Large intestine (tissue), 3 donors: ENCODE results near the gene DAB2IP. TPM values are rescaled to one million over a fixed set of nuclear protein-coding genes. Genes with fewer than 3 reads are reported as not detected.

ENCODE experiments used
- DNase-seq, 2 donors: peaks; one replicate each; pipeline versions ENCODE4 v3.0.0 to v3.0.0-alpha.2; 2013
- H3K27ac ChIP-seq: one replicate; pipeline ENCODE4 v1.5.1; 2013; ENCODE audit warnings: low read length
- H3K27me3 ChIP-seq: 2 replicates; pipeline ENCODE4 v1.6.1; 2013; ENCODE audit warnings: low read length; ENCODE audit not compliant: control insufficient read depth, insufficient read depth
- H3K36me3 ChIP-seq: 2 replicates; pipeline ENCODE4 v1.6.1; 2013; ENCODE audit warnings: low read length; ENCODE audit not compliant: control insufficient read depth, insufficient read depth
- H3K4me1 ChIP-seq: one replicate; pipeline ENCODE4 v1.6.1; 2013; ENCODE audit warnings: low read length; ENCODE audit not compliant: control insufficient read depth, insufficient read depth
- H3K4me3 ChIP-seq: one replicate; pipeline ENCODE4 v1.5.1; 2013; ENCODE audit warnings: low read length
- H3K9me3 ChIP-seq: one replicate; pipeline ENCODE4 v1.6.1; 2013; ENCODE audit warnings: mild to moderate bottlenecking, low read depth, low read length, moderate library complexity; ENCODE audit not compliant: control insufficient read depth
- WGBS: methylation state at CpG from one replicate; pipeline ENCODE4 v1.1.5; 2013; ENCODE audit warnings: low lambda C conversion rate; ENCODE audit not compliant: insufficient coverage; 5-methylcytosine and 5-hydroxymethylcytosine counted together
- polyA plus RNA-seq: library from polyadenylated mRNA; unstranded; fragments of 120-200 nt; gene quantifications from one replicate; pipeline ENCODE4 v1.2.1, GENCODE V29; 2013

Gene DAB2IP
- polyA plus RNA-seq, 1 donor: 33.0 TPM

GRCh38 chr9:121818841-121819427, 167.5 kb downstream of the DAB2IP start:
- H3K36me3 ChIP-seq: no peaks in the 10 kb centered on the region
- H3K4me3 ChIP-seq: no peak overlapping the region
- WGBS: no CpG with 5 or more reads among the region's 12 CpGs
- H3K4me1 ChIP-seq: peaks cover 8% of the 10 kb centered on the region
- no peak overlapping the region for H3K27ac ChIP-seq
- no peak for DNase-seq
- peaks cover 4% of the 10 kb centered on the region for H3K9me3 ChIP-seq
- H3K27me3 ChIP-seq: no peaks in the 10 kb centered on the region

DNA sequence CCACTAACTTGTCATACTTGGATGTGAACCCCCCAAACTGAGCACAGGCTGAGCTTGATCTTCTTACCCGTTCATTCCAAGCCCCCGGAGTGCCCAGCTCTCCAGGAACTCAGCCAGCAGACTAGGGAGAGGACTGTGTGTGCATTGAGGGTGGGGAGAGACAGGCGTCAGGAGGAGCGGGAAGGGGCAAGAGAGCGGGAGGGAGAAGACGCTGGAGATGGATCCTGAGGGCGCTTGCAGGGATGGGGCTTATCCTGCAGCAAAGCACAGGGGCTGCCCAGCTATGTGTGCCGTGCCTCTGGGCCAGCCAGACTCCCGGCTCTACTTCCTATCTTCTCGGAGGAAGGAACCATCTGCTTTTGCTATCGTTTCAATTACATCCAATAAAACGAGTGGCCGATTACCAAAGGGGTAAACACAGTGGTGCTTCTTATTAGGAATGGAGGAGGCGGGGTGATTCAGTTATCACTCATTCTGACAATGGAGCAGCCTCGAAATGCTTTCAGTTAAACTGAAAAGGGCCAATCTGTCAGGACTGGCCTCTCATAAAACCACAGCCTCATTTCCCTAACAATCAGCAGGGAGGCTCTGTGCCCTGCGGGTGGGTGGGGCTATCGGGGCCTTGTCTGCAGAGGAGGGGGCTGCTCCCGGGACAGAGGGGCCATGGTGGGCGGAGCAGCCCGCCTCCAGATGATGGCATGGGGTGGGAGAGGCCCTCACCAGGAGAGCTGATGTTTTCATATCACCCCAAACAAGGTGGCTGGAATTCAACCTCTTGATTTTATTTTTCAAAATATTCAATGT, 168.2 kb downstream of the DAB2IP start:
- peak in 1 of 2 donors; percentile 37 for DNase-seq
- 27% methylated on average over 2 of the region's 20 CpGs for WGBS
- Histone ChIP-seq H3K4me3 (no peak overlapping the region), H3K4me1 (peaks cover 8% of the 10 kb centered on the region), H3K36me3 (no peaks in the 10 kb centered on the region), H3K9me3 (peaks cover 4% of the 10 kb centered on the region), H3K27me3 (no peaks in the 10 kb centered on the region), H3K27ac (no peak overlapping the region)

DNA sequence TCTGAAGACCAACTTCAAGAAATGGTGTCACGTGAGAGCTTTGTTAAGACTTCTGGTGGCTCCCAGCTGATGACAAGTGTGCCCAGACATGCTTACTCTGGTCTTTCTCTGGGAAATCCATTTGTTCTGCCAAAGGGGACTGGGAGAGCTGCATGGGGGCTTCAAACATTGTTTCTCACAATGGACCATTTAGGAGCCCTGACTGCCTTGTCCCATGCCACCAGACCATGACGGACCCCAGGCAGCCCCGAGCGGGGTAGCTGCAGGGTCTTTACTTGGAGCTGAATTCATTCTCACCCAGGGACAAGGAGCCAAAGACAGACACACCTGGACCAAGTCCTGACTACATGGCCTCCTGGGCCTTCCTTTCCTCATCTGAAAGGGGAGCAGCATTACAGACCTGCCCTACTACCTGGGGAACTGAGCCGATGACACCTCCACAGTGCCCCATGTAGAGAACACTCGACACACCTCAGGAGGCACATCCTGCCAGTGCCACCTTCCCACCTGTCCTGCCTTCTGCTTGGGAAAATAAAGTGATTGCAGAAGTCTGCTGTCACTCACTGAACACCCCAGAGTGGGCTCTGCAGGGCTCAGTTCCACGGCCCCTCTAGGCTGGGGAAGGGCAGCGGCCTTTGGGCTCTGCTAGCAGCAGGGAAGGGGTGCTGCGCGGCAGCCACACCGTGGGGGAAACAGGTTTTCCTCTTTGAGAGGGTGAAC, 169.0 kb downstream of the DAB2IP start:
- H3K27ac ChIP-seq: no peak overlapping the region
- peaks cover 12% of the 10 kb centered on the region for H3K4me1 ChIP-seq
- peaks cover 4% of the 10 kb centered on the region for H3K9me3 ChIP-seq
- H3K36me3 ChIP-seq: no peaks in the 10 kb centered on the region
- no peak overlapping the region for H3K4me3 ChIP-seq
- WGBS: no CpG with 5 or more reads among the region's 11 CpGs
- H3K27me3 ChIP-seq: no peaks in the 10 kb centered on the region
- no peak for DNase-seq

DNA sequence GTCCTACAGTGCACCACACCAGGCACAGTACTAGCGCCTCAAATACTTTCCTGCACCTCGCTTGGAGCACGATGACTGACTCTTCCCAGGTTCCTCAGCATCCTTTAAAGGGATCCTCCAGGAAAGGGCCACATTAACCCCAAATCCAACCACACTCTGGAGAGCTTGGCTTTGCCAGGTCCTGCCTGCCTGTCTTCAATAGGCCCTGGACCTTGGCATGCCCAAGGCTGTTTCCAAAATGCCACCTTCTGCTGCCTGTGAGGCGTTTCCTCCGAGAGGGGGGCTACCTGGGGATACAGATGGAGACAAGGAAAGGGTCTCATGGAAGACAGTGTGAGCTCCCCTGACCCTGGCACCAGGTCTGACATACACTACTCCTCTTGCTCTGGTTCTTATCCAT, 169.9 kb downstream of the DAB2IP start:
- no peak for DNase-seq

DNA sequence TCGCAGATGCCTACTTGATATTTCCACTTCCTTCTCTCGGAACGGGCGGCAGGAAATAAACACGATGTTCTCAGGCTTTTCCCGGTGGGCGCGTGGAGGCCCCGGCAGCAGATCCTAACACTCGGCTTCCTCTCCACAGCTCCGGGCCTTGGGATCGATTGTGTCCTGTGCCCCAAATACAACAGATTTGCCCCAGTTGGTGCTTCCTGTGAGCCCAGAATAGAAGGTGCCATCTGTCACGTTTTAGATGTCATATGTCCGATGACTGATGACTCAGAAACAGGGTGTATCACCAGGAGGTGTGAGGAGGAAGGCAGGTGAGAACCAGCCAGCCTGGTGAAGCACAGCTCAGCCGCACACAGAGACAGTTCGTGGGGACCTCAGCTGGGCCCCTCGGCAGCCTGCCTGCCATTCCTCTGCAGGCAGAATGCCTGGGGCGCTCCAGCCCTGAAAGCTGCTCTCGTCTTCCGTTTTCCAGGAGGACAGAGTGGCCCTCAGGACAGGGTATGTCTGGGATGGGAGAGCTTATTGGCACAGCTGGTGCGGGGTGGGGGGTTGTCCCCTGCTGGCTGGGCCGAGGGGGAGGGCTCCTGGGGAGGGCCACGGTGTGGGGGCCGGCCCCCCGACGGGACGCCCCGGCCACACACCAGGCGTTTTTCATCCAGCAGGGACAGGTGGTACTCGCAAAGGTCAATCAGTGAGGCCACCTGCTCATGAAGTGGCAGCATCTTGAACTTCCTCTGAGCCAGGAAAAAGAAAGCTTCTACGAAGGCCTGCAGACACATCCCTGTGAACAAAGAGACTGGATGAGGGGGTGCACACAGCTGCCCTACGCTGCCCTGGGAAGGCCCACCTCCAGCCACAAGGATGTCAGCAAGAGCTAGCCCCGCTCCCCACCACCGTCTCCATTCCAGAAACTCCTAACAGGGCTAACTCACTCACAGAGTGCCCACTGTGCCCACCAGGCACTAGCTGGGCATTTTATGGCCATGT, 171.0 kb downstream of the DAB2IP start:
- Histone ChIP-seq H3K4me1 (peaks cover 14% of the 10 kb centered on the region), H3K9me3 (peaks cover 4% of the 10 kb centered on the region), H3K27me3 (no peaks in the 10 kb centered on the region), H3K27ac (no peak overlapping the region), H3K36me3 (no peaks in the 10 kb centered on the region), H3K4me3 (no peak overlapping the region)
- no CpG with 5 or more reads among the region's 34 CpGs for WGBS
- DNase-seq: no peak

More for the DNA sequence above, 169.9 kb downstream of the DAB2IP start:
- Histone ChIP-seq H3K27me3 (no peaks in the 10 kb centered on the region), H3K4me1 (peaks cover 14% of the 10 kb centered on the region), H3K27ac (no peak overlapping the region), H3K9me3 (peaks cover 4% of the 10 kb centered on the region), H3K4me3 (no peak overlapping the region), H3K36me3 (no peaks in the 10 kb centered on the region)
- WGBS: 80% methylated on average over 1 of the region's 5 CpGs

GRCh38 chr9:121823451-121824169, 172.2 kb downstream of the DAB2IP start:
- Histone ChIP-seq H3K27ac (no peak overlapping the region), H3K9me3 (peaks cover 4% of the 10 kb centered on the region), H3K36me3 (no peaks in the 10 kb centered on the region), H3K4me1 (peaks cover 14% of the 10 kb centered on the region), H3K4me3 (no peak overlapping the region), H3K27me3 (no peaks in the 10 kb centered on the region)
- DNase-seq: no peak
- WGBS: no CpG with 5 or more reads among the region's 13 CpGs

- Histone ChIP-seq H3K27ac (no peak overlapping the region), H3K4me3 (no peak overlapping the region), H3K36me3 (no peaks in the 10 kb centered on the region), H3K27me3 (no peaks in the 10 kb centered on the region), H3K9me3 (peaks cover 4% of the 10 kb centered on the region), H3K4me1 (peaks cover 14% of the 10 kb centered on the region)
- peak in 1 of 2 donors; percentile 30 for DNase-seq
- WGBS: no CpG with 5 or more reads among the region's 4 CpGs
Measured at GRCh38 chr9:121824651-121825030, 173.2 kb downstream of the DAB2IP start.

- Histone ChIP-seq H3K36me3 (no peaks in the 10 kb centered on the region), H3K4me1 (peaks cover 13% of the 10 kb centered on the region), H3K4me3 (no peak overlapping the region), H3K27ac (no peak overlapping the region), H3K27me3 (no peaks in the 10 kb centered on the region), H3K9me3 (peaks cover 4% of the 10 kb centered on the region)
- peak in 1 of 2 donors; percentile 17 for DNase-seq
- WGBS: no CpG with 5 or more reads among the region's 12 CpGs
Measured at GRCh38 chr9:121825031-121825691, 173.7 kb downstream of the DAB2IP start.

DNA sequence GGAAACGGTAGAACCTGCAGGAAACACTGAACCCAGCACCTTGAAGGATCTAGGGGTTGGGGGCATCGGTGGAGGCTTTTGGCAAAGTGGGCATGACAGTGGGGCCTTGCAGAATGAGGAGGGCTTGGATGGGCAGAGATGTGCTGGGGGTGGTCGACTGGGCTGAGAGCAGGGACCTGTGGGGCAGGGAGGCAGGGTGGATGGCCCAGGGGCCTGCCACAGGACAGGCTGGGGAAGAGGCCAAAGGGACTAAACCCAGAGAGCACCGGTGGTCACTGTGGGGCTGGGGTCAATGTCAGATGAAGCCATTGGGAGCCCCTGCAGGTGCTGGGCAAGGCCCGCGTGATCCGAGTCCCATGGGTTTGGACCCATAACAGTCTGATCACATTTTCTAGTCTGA, 175.3 kb downstream of the DAB2IP start:
- H3K4me3 ChIP-seq: no peak overlapping the region
- H3K4me1 ChIP-seq: peaks cover 11% of the 10 kb centered on the region
- H3K27me3 ChIP-seq: no peaks in the 10 kb centered on the region
- DNase-seq: no peak
- H3K36me3 ChIP-seq: no peaks in the 10 kb centered on the region
- no peak overlapping the region for H3K27ac ChIP-seq
- no CpG with 5 or more reads among the region's 7 CpGs for WGBS
- H3K9me3 ChIP-seq: peaks cover 4% of the 10 kb centered on the region
